B cell (primary cell): ENCODE results near the gene SRSF1. TPM values are rescaled to one million over a fixed set of nuclear protein-coding genes. Genes with fewer than 3 reads are reported as not detected.
"Not testable (repeated sequence)": the region's sequence is repeated elsewhere in the genome, so short reads cannot be mapped to it uniquely, and the experiment has no call there.

ENCODE experiments used
- ATAC-seq: fragments of 200-7000 bp; cut with Tn5 transposase; one replicate; pipeline ENCODE4 v1.10.0; 2021; ENCODE audit warnings: low read depth, mild to moderate bottlenecking, moderate number of reproducible peaks, moderate library complexity
- CTCF ChIA-PET: fragments of 350-600 bp; sonication (Branson Sonifier 250); formaldehyde crosslinking; loops from one replicate; lab custom pipeline; 2021; ENCODE audit warnings: antibody characterized with exemption, inconsistent platforms; lab: Charles Lee
- POLR2A ChIA-PET: fragments of 350-600 bp; sonication (Branson Sonifier 250); formaldehyde crosslinking; loops from one replicate; lab custom pipeline; 2021; ENCODE audit warnings: antibody characterized with exemption; lab: Charles Lee
- DNase-seq: peaks from one replicate; pipeline ENCODE4 v3.0.0; 2013
- H2AFZ ChIP-seq: 2 replicates; pipeline ENCODE4 v1.6.1; 2012; ENCODE audit warnings: mild to moderate bottlenecking, low read depth, low read length; ENCODE audit not compliant: insufficient read depth, poor library complexity, severe bottlenecking
- H3K27ac ChIP-seq, 2 donors: 1 replicate in 1 of 2; 2 replicates in 1 of 2; pipeline ENCODE4 v1.5.1; 2012 to 2013; ENCODE audit warnings: low read length in 2 of 2, mild to moderate bottlenecking in 2 of 2, moderate library complexity in 1 of 2
- H3K27me3 ChIP-seq, 4 experiments: fragments of 200-600 bp in 1 of 4; sonication (generic) in 1 of 4; replicated peaks in 1 of 4; 1 replicate in 2 of 4; 2 replicates in 2 of 4; pipeline versions ENCODE4 v1.6.1 to v1.7.0; 2013 to 2016; ENCODE audit warnings: low read length in 3 of 4, mild to moderate bottlenecking in 2 of 4, mixed read lengths in 1 of 4, moderate library complexity in 1 of 4; ENCODE audit not compliant: insufficient read depth in 4 of 4, control insufficient read depth in 3 of 4; ENCODE audit errors: control extremely low read depth in 1 of 4
- H3K36me3 ChIP-seq, 2 experiments: replicated peaks in 1 of 2; 1 replicate in 1 of 2; 2 replicates in 1 of 2; pipeline versions ENCODE4 v1.6.1 to v1.7.1; 2013; ENCODE audit warnings: low read length in 1 of 2; ENCODE audit not compliant: insufficient read depth in 2 of 2, control insufficient read depth in 1 of 2; ENCODE audit errors: control extremely low read depth in 1 of 2, extremely low read depth in 1 of 2
- H3K4me1 ChIP-seq, 2 donors: fragments of 200-600 bp in 1 of 2; sonication (generic) in 1 of 2; 1 replicate in 1 of 2; 2 replicates in 1 of 2; pipeline versions ENCODE4 v1.5.1 to v1.6.1; 2013 to 2017; ENCODE audit warnings: low read length in 2 of 2; ENCODE audit not compliant: control insufficient read depth in 2 of 2, insufficient read depth in 2 of 2
- H3K4me2 ChIP-seq: replicated peaks from 2 replicates; pipeline ENCODE3; 2012; ENCODE audit warnings: mild to moderate bottlenecking, low read depth, low read length; ENCODE audit not compliant: poor library complexity, severe bottlenecking
- H3K4me3 ChIP-seq, 5 experiments: fragments of 200-600 bp in 1 of 5; sonication (generic) in 1 of 5; 1 replicate in 3 of 5; 2 replicates in 2 of 5; pipeline versions ENCODE4 v1.5.1 to v1.7.0; 2011 to 2016; ENCODE audit warnings: low read length in 4 of 5, mild to moderate bottlenecking in 4 of 5, low read depth in 2 of 5, control low read depth in 1 of 5, moderate library complexity in 1 of 5; ENCODE audit not compliant: insufficient read depth in 1 of 5; ENCODE audit errors: control extremely low read depth in 1 of 5, extremely low read depth in 1 of 5
- H3K79me2 ChIP-seq: fragments of 200-600 bp; sonication (generic); one replicate; pipeline ENCODE4 v1.6.0; 2016; ENCODE audit warnings: low read length; ENCODE audit not compliant: control insufficient read depth, insufficient read depth
- H3K9ac ChIP-seq: fragments of 200-600 bp; sonication (generic); 2 replicates; pipeline ENCODE4 v1.6.1; 2017; ENCODE audit warnings: mild to moderate bottlenecking, low read length, moderate library complexity
- H3K9me3 ChIP-seq, 3 donors: one replicate each; pipeline versions ENCODE4 v1.6.1 to v1.7.1; 2013; ENCODE audit warnings: low read length in 2 of 3; ENCODE audit not compliant: control insufficient read depth in 2 of 3, insufficient read depth in 1 of 3; ENCODE audit errors: control extremely low read depth in 1 of 3
- H4K20me1 ChIP-seq: 2 replicates; pipeline ENCODE4 v1.6.0; 2012; ENCODE audit warnings: mild to moderate bottlenecking, low read length; ENCODE audit not compliant: insufficient read depth, control insufficient read depth, poor library complexity, severe bottlenecking
- H3K27ac Mint-ChIP-seq: one replicate; pipeline ENCODE4 v1.8.0; 2021; ENCODE audit warnings: mixed read lengths
- H3K27me3 Mint-ChIP-seq: one replicate; pipeline ENCODE4 v1.8.0; 2021; ENCODE audit warnings: mixed read lengths
- H3K4me1 Mint-ChIP-seq: one replicate; pipeline ENCODE4 v1.8.0; 2021; ENCODE audit warnings: mixed read lengths
- H3K4me3 Mint-ChIP-seq: one replicate; pipeline ENCODE4 v1.8.0; 2021; ENCODE audit warnings: mixed read lengths
- H3K9me3 Mint-ChIP-seq: one replicate; pipeline ENCODE4 v1.8.0; 2022; ENCODE audit warnings: mixed read lengths; ENCODE audit not compliant: insufficient read depth
- EZH2 ChIP-seq: IDR thresholded peaks from 2 replicates; pipeline ENCODE4 v1.6.1; 2012; ENCODE audit warnings: borderline replicate concordance, low read depth, mild to moderate bottlenecking, moderate library complexity, low read length; ENCODE audit not compliant: insufficient read depth, poor library complexity, severe bottlenecking
- WGBS: methylation state at CpG from one replicate; pipeline ENCODE4 v1.1.5; 2013; ENCODE audit warnings: missing lambda C conversion rate; ENCODE audit not compliant: insufficient coverage; 5-methylcytosine and 5-hydroxymethylcytosine counted together
- intact Hi-C: fragments of 100-400 bp; cut with micrococcal nuclease; formaldehyde crosslinking; loops from one replicate; pipeline ENCODE4 v1.10.0; 2022
- polyA plus RNA-seq: library from polyadenylated mRNA; depleted of rRNA; stranded (reverse); fragments of >200 nt; gene quantifications from 2 replicates; pipeline ENCODE4 v1.2.3, GENCODE V29; 2012
- total RNA-seq, 2 donors: library from RNA; stranded (reverse); fragments of 120-200 nt in 1 of 2; gene quantifications; 1 replicate in 1 of 2; 2 replicates in 1 of 2; pipeline versions ENCODE4 v1.2.3 to v1.2.4, GENCODE V29; 2013 to 2022
- TF ChIP-seq, protein P1 (sequence below): fragments of 200-600 bp; IDR thresholded peaks from one replicate; pipeline ENCODE4 v1.8.0; 2022; ENCODE audit warnings: antibody characterized with exemption, mild to moderate bottlenecking

Gene SRSF1
- total and polyA plus RNA-seq, 2 donors (not counting 1 experiment from before 2014, with no cell fraction given), result 163 to 250 TPM

GRCh38 chr17:58046239-58047094, 39.4 kb upstream of the SRSF1 start:
- Histone ChIP-seq H3K4me2 (no peak overlapping the region), H4K20me1 (no peaks in the 10 kb centered on the region), H3K27me3 (peaks cover 0 to 14% (median 5%) of the 10 kb centered on the region in 4 experiments), H3K79me2 (no peaks in the 10 kb centered on the region), H3K27ac (no peak overlapping the region), H3K36me3 (no peaks in the 10 kb centered on the region), H2AFZ (no peak overlapping the region), H3K4me1 (no peaks in the 10 kb centered on the region), H3K9ac (no peak overlapping the region), H3K9me3 (peaks cover 0 to 1% (median 0%) of the 10 kb centered on the region in 3 donors), H3K4me3 (no peak overlapping the region)
- DNase-seq, result no peak
- no peak for ATAC-seq
- Mint-ChIP-seq H3K4me3 (no peak overlapping the region), H3K27me3 (peaks cover 48% of the 10 kb centered on the region), H3K4me1 (no peaks in the 10 kb centered on the region), H3K27ac (no peak overlapping the region), H3K9me3 (no peaks in the 10 kb centered on the region)
- TF ChIP-seq, protein P1, sequence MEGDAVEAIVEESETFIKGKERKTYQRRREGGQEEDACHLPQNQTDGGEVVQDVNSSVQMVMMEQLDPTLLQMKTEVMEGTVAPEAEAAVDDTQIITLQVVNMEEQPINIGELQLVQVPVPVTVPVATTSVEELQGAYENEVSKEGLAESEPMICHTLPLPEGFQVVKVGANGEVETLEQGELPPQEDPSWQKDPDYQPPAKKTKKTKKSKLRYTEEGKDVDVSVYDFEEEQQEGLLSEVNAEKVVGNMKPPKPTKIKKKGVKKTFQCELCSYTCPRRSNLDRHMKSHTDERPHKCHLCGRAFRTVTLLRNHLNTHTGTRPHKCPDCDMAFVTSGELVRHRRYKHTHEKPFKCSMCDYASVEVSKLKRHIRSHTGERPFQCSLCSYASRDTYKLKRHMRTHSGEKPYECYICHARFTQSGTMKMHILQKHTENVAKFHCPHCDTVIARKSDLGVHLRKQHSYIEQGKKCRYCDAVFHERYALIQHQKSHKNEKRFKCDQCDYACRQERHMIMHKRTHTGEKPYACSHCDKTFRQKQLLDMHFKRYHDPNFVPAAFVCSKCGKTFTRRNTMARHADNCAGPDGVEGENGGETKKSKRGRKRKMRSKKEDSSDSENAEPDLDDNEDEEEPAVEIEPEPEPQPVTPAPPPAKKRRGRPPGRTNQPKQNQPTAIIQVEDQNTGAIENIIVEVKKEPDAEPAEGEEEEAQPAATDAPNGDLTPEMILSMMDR, result no peak
- no peak for TF ChIP-seq EZH2
- ChIA-PET CTCF (interaction anchor here (0.6 kb wide), 1 partner anchor 12 kb away, joined by 3 read pairs; no protein-coding TSS in a partner anchor), POLR2A (no interaction called here)
- WGBS, result 76% methylated on average over 12 of the region's 18 CpGs
- intact Hi-C loops, result no loop called here

DNA sequence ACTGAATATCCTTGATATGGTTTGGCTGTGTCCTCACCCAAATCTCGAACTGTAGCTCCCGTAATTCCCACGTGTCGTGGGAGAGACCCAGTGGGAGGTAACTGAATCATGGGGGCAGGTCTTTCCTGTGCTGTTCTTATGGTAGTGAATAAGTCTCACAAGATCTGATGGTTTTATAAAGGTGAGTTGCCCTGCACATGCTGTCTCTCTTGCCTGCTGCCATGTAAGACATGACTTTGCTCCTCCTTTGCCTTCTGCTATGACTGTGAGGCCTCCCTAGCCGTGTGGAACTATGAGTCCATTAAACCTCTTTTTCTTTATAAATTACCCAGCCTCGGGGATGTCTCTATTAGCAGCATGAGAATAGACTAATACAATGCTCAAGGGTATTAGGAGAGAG, 37.2 kb upstream of the SRSF1 start:
- peaks cover 48% of the 10 kb centered on the region for H3K27me3 Mint-ChIP-seq
- intact Hi-C loops, result not testable (repeated sequence)

More for the DNA sequence above, 37.2 kb upstream of the SRSF1 start:
- H3K4me1 ChIP-seq, H3K4me2 ChIP-seq, H4K20me1 ChIP-seq, H3K9ac ChIP-seq, H3K4me3 Mint-ChIP-seq, CTCF ChIA-PET, H3K4me3 ChIP-seq, H3K36me3 ChIP-seq, ATAC-seq, H2AFZ ChIP-seq, H3K27ac Mint-ChIP-seq, H3K4me1 Mint-ChIP-seq, H3K9me3 Mint-ChIP-seq, H3K9me3 ChIP-seq, H3K27ac ChIP-seq, H3K79me2 ChIP-seq, DNase-seq: not testable (repeated sequence)
- POLR2A ChIA-PET, result interaction anchor here (0.6 to 1.2 kb wide), 2 partner anchors 12 to 20 kb away, joined by 3 read pairs; no protein-coding TSS in a partner anchor
- peaks cover 0 to 18% (median 5%) of the 10 kb centered on the region in 4 experiments for H3K27me3 ChIP-seq
- 94% methylated on average over 4 of the region's 6 CpGs for WGBS
